Naive thymus-derived CD8-positive, alpha-beta T cell (primary cell): ENCODE results near the gene YWHAQ. TPM values are rescaled to one million over a fixed set of nuclear protein-coding genes. Genes with fewer than 3 reads are reported as not detected.

Experiments used
- ATAC-seq, 2 donors: fragments of 150-1000 bp; cut with Tn5 transposase in 1 of 2; sonication (Bioruptor Pico), chemical (Tn5 transposase) in 1 of 2; 1 replicate in 1 of 2; 2 replicates in 1 of 2; pipeline ENCODE4 v1.10.0; 2021; ENCODE audit warnings: mild to moderate bottlenecking in 2 of 2, moderate library complexity in 2 of 2
- POLR2A ChIA-PET: fragments of 350-600 bp; sonication (Branson Sonifier 250); formaldehyde crosslinking; loops from one replicate; lab custom pipeline; 2021; ENCODE audit warnings: antibody characterized with exemption; lab: Charles Lee
- DNase-seq, 10 donors: peaks; one replicate each; pipeline versions ENCODE4 v3.0.0 to v3.0.0-alpha.2; 2020 to 2022
- H3K27ac Mint-ChIP-seq, 10 donors: one replicate each; pipeline ENCODE4 v1.8.0; 2020 to 2022; ENCODE audit warnings: mild to moderate bottlenecking in 10 of 10, mixed read lengths in 10 of 10, moderate library complexity in 4 of 10, inconsistent platforms in 1 of 10
- H3K27me3 Mint-ChIP-seq, 5 donors: one replicate each; pipeline ENCODE4 v1.8.0; 2021 to 2022; ENCODE audit warnings: mixed read lengths in 5 of 5
- H3K36me3 Mint-ChIP-seq, 3 donors: one replicate each; pipeline ENCODE4 v1.8.0; 2020 to 2022; ENCODE audit warnings: mixed read lengths in 3 of 3, mild to moderate bottlenecking in 2 of 3, inconsistent platforms in 1 of 3
- H3K4me1 Mint-ChIP-seq, 4 donors: one replicate each; pipeline ENCODE4 v1.8.0; 2021 to 2022; ENCODE audit warnings: mixed read lengths in 4 of 4
- H3K4me3 Mint-ChIP-seq, 10 donors: one replicate each; pipeline ENCODE4 v1.8.0; 2020 to 2022; ENCODE audit warnings: mild to moderate bottlenecking in 10 of 10, mixed read lengths in 10 of 10, moderate library complexity in 6 of 10, inconsistent platforms in 1 of 10
- H3K9me3 Mint-ChIP-seq, 9 donors: one replicate each; pipeline ENCODE4 v1.8.0; 2020 to 2022; ENCODE audit warnings: mixed read lengths in 9 of 9, mild to moderate bottlenecking in 3 of 9, inconsistent platforms in 1 of 9, moderate library complexity in 1 of 9
- polyA plus RNA-seq, 3 donors: library from polyadenylated mRNA; unstranded; fragments of 300-500 nt; fragmentation: Illumina TruSeq; gene quantifications; one replicate each; pipeline ENCODE4 v1.2.3, GENCODE V29; 2021
- total RNA-seq, 8 experiments: library from RNA in 2 of 8; stranded (reverse) in 2 of 8; gene quantifications; one replicate each; pipeline ENCODE4 v1.2.3 and lab custom pipeline; 2021 to 2026

YWHAQ gene
- total and polyA plus RNA-seq, 5 experiments from 2014 or later, result 99.2 to 348 (median 195) TPM

- Mint-ChIP-seq H3K9me3 (peaks cover 0 to 2% (median 0%) of the 10 kb centered on the region in 9 donors), H3K27ac (no peak overlapping the region), H3K27me3 (peaks cover 0 to 8% (median 0%) of the 10 kb centered on the region in 5 donors), H3K36me3 (no peaks in the 10 kb centered on the region), H3K4me1 (peaks cover 0 to 29% (median 4%) of the 10 kb centered on the region in 4 donors), H3K4me3 (no peak overlapping the region)
- POLR2A ChIA-PET, result no interaction called here
- ATAC-seq (no peak), DNase-seq (no peak)
These were observed 22.9 kb upstream of the YWHAQ start for GRCh38 chr2:9653485-9654271.

DNA sequence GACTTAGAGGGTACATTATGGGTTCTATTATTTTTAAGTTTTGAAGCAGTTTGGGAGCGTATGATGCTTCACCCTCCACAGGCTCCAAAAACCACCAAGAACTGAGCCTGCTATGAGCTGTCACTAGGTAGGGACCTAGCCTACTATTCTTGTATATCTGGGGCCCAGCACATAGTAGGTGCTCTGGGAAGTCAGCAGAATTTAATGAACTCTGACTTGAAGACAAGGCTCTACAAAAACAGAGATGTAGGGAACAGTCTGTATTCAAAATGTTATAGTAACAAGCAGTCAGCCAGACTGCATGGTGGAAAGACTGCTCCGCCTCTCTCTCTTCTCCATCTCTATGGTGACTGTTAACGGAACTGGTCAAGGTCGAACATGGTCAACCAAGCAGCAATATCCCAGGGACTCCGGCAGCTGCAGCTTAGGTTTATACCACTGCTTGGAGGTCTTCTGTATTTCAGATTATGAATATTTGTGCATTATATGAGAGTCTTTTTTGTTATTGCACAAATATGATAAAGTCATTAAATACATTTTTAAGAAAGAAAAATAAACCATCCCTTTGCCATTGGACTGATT is 22.2 kb upstream of the YWHAQ start:
- peaks cover 0 to 29% (median 4%) of the 10 kb centered on the region in 4 donors for H3K4me1 Mint-ChIP-seq
- no peaks in the 10 kb centered on the region for H3K36me3 Mint-ChIP-seq
- H3K27me3 Mint-ChIP-seq, result peaks cover 0 to 8% (median 0%) of the 10 kb centered on the region in 5 donors
- DNase-seq (no peak), ATAC-seq (no peak)
- POLR2A ChIA-PET, result no interaction called here
- no peak overlapping the region for H3K4me3 Mint-ChIP-seq
- H3K27ac Mint-ChIP-seq, result no peak overlapping the region
- peaks cover 0 to 2% (median 0%) of the 10 kb centered on the region in 9 donors for H3K9me3 Mint-ChIP-seq

DNA sequence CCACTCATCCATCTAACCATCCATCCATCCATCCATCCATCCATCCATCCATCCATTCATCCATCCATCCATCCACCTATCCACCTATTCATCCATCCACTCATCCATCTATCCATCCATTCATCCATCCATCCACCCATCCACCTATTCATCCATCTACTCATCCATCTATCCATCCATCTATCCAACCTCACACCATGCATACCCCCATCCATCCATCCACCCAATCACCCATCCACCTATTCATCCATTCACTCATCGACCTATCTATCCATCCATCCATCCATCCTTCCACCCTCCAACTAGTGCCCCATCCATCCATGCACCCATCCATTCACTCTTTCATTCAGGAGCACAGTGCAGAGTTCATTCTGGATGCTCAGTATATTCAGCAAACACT is 21.5 kb upstream of the YWHAQ start:
- no peaks in the 10 kb centered on the region for H3K36me3 Mint-ChIP-seq
- ATAC-seq (no peak), DNase-seq (no peak)
- peaks cover 0 to 2% (median 0%) of the 10 kb centered on the region in 9 donors for H3K9me3 Mint-ChIP-seq
- peaks cover 0 to 8% (median 0%) of the 10 kb centered on the region in 5 donors for H3K27me3 Mint-ChIP-seq
- H3K4me3 Mint-ChIP-seq, result no peak overlapping the region
- POLR2A ChIA-PET, result no interaction called here
- H3K4me1 Mint-ChIP-seq, result peaks cover 0 to 27% (median 5%) of the 10 kb centered on the region in 4 donors
- peak overlapping the region in 1 of 10 donors; percentile 12 for H3K27ac Mint-ChIP-seq

- Mint-ChIP-seq H3K27me3 (peaks cover 0 to 8% (median 0%) of the 10 kb centered on the region in 5 donors), H3K36me3 (no peaks in the 10 kb centered on the region), H3K4me1 (peaks cover 0 to 14% (median 4%) of the 10 kb centered on the region in 4 donors), H3K9me3 (peaks cover 0 to 2% (median 0%) of the 10 kb centered on the region in 9 donors), H3K27ac (no peak overlapping the region), H3K4me3 (no peak overlapping the region)
- POLR2A ChIA-PET, result no interaction called here
- ATAC-seq, result no peak
- DNase-seq, result no peak
These were observed 19.5 kb upstream of the YWHAQ start for GRCh38 chr2:9650119-9650821.

GRCh38 chr2:9649261-9649660 is 18.5 kb upstream of the YWHAQ start:
- H3K4me1 Mint-ChIP-seq, result peaks cover 0 to 11% (median 3%) of the 10 kb centered on the region in 4 donors
- DNase-seq (no peak), ATAC-seq (no peak)
- peaks cover 0 to 8% (median 0%) of the 10 kb centered on the region in 5 donors for H3K27me3 Mint-ChIP-seq
- POLR2A ChIA-PET, result no interaction called here
- no peak overlapping the region for H3K4me3 Mint-ChIP-seq
- peak overlapping the region in 1 of 10 donors; percentile 60 for H3K27ac Mint-ChIP-seq
- H3K36me3 Mint-ChIP-seq, result no peaks in the 10 kb centered on the region
- H3K9me3 Mint-ChIP-seq, result peaks cover 0 to 2% (median 0%) of the 10 kb centered on the region in 9 donors

GRCh38 chr2:9648821-9649220 is 18.0 kb upstream of the YWHAQ start:
- Mint-ChIP-seq H3K4me1 (peaks cover 0 to 11% (median 3%) of the 10 kb centered on the region in 4 donors), H3K36me3 (no peaks in the 10 kb centered on the region), H3K27me3 (peaks cover 0 to 8% (median 0%) of the 10 kb centered on the region in 5 donors), H3K9me3 (peaks cover 0 to 2% (median 0%) of the 10 kb centered on the region in 9 donors), H3K4me3 (no peak overlapping the region), H3K27ac (no peak overlapping the region)
- no peak for DNase-seq
- no peak for ATAC-seq
- POLR2A ChIA-PET, result no interaction called here

DNA sequence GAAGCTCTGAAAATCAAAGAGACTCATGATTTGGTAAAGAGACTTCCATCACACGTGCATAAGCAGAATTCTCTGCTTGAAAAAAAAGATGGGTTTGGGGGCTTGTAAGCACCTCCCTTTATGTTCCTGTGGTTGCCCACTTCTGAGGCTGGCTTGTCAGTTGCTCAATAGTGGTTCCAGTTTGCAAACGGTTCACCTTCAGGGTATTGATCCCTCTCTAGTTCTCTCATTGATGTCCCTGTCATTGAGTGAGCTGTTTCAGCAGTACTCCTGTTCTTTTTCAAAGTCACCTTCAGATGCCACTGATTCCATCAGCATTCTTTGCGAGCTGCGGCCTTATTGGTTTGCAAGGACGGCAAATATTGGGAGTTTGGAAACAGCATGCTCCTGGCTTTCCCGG is 17.1 kb upstream of the YWHAQ start:
- H3K27ac Mint-ChIP-seq, result peak overlapping the region in 1 of 10 donors; percentile 43
- peaks cover 0 to 2% (median 0%) of the 10 kb centered on the region in 9 donors for H3K9me3 Mint-ChIP-seq
- H3K4me3 Mint-ChIP-seq, result no peak overlapping the region
- POLR2A ChIA-PET, result interaction anchor here (1.2 kb wide), 1 partner anchor 17 kb away, joined by 4 read pairs; the partner anchor contains the start of gene YWHAQ
- peaks cover 0 to 12% (median 0%) of the 10 kb centered on the region in 5 donors for H3K27me3 Mint-ChIP-seq
- DNase-seq (no peak), ATAC-seq (no peak)
- H3K4me1 Mint-ChIP-seq, result peaks cover 0 to 13% (median 3%) of the 10 kb centered on the region in 4 donors
- H3K36me3 Mint-ChIP-seq, result no peaks in the 10 kb centered on the region

DNA sequence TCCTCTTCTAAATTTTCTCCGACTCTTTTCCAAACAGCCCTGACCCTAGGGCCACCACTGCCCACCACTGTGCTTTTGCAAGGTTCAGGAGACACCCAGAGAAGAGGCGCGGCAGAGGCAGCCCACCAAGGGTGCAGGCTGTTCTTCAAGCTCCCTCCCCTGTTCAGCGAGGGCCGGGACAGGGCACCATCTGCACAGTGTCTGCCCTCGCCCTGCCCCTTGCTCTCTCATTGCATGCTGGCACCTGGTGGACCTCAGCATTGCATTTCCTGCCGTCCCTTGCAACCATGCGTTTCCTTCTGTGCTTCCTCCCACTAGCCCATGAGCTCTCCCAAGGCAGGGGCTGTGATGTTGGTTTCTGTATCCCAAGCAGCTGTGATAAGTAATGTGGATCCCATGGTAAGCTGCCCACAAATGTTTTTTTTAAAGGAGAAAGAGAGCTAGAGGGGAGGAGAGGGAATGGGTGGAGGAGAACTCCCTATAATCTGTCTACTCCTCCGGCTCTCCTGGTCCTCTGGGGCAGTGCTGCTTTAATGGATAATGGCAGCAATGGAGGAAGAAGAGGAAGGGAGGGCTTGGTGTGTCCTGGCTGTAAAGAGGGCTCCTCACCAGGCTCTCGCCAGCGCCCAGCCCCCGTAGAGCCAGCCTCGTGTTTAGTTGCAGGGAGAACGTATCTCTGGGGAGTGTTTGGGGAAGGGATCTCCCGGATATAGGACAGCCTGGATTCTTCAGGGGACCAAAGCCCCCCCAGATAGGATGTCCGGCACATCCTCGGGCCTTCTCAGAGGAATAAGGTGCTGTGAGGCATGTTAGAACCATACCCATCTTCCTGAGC is 15.6 kb upstream of the YWHAQ start:
- Mint-ChIP-seq H3K27ac (no peak overlapping the region), H3K9me3 (peaks cover 0 to 2% (median 0%) of the 10 kb centered on the region in 9 donors), H3K4me1 (peaks cover 0 to 16% (median 3%) of the 10 kb centered on the region in 4 donors), H3K27me3 (peaks cover 0 to 4% (median 0%) of the 10 kb centered on the region in 5 donors), H3K4me3 (no peak overlapping the region), H3K36me3 (no peaks in the 10 kb centered on the region)
- DNase-seq, result no peak
- no peak for ATAC-seq
- POLR2A ChIA-PET, result no interaction called here

GRCh38 chr2:9644603-9645002 is 13.8 kb upstream of the YWHAQ start:
- POLR2A ChIA-PET, result no interaction called here
- DNase-seq, result no peak
- Mint-ChIP-seq H3K36me3 (no peaks in the 10 kb centered on the region), H3K27ac (no peak overlapping the region), H3K9me3 (no peaks in the 10 kb centered on the region), H3K4me1 (peaks cover 0 to 10% (median 5%) of the 10 kb centered on the region in 4 donors), H3K4me3 (no peak overlapping the region), H3K27me3 (peaks cover 0 to 10% (median 0%) of the 10 kb centered on the region in 5 donors)
- no peak for ATAC-seq

- Mint-ChIP-seq H3K27me3 (peaks cover 0 to 10% (median 0%) of the 10 kb centered on the region in 5 donors), H3K36me3 (no peaks in the 10 kb centered on the region), H3K4me1 (peaks cover 0 to 8% (median 5%) of the 10 kb centered on the region in 4 donors), H3K4me3 (no peak overlapping the region), H3K27ac (no peak overlapping the region), H3K9me3 (no peaks in the 10 kb centered on the region)
- DNase-seq, result no peak
- POLR2A ChIA-PET, result no interaction called here
- no peak for ATAC-seq
These were observed 13.2 kb upstream of the YWHAQ start for GRCh38 chr2:9644021-9644420.

- Mint-ChIP-seq H3K4me3 (peak overlapping the region in 1 of 10 donors; percentile 46), H3K36me3 (no peaks in the 10 kb centered on the region), H3K27ac (no peak overlapping the region), H3K27me3 (peaks cover 0 to 10% (median 0%) of the 10 kb centered on the region in 5 donors), H3K9me3 (no peaks in the 10 kb centered on the region), H3K4me1 (peaks cover 0 to 8% (median 3%) of the 10 kb centered on the region in 4 donors)
- no peak for DNase-seq
- ATAC-seq, result no peak
- POLR2A ChIA-PET, result no interaction called here
These were observed 10.8 kb upstream of the YWHAQ start for GRCh38 chr2:9641641-9642040.
